HEK293 (cell line): ENCODE results near the gene LIN9.
A peak's percentile ranks its signal among the peaks of the same experiment; 100 is the strongest.

Experiments used
- CTCF ChIA-PET: fragments of 350-600 bp; formaldehyde crosslinking; extraction: SDS; loops from one replicate; lab custom pipeline; 2021; ENCODE audit warnings: antibody characterized with exemption; lab: Yijun Ruan, JAX
- POLR2A ChIA-PET: fragments of 300-600 bp; formaldehyde crosslinking; extraction: SDS; loops from one replicate; lab custom pipeline; 2020; ENCODE audit warnings: antibody characterized with exemption, inconsistent platforms; lab: Yijun Ruan, JAX
- H3K27ac ChIP-seq: fragments of 200-500 bp; sonication (Bioruptor generic); 2 replicates; pipeline ENCODE4 v1.5.1; 2014; ENCODE audit warnings: low read depth, low read length, control low read depth, inconsistent platforms; ENCODE audit errors: extremely low read depth
- H3K36me3 ChIP-seq, 2 experiments: fragments of 200-500 bp in 1 of 2; sonication (Bioruptor generic) in 1 of 2; 1 replicate in 1 of 2; 2 replicates in 1 of 2; pipeline ENCODE4 v1.5.1; 2014 to 2017; ENCODE audit warnings: inconsistent platforms in 2 of 2, low read length in 2 of 2; ENCODE audit not compliant: control insufficient read depth in 2 of 2, insufficient read depth in 1 of 2
- H3K4me1 ChIP-seq: fragments of 200-500 bp; sonication (Bioruptor generic); 2 replicates; pipeline ENCODE4 v1.5.1; 2014; ENCODE audit warnings: mild to moderate bottlenecking, low read length, inconsistent platforms; ENCODE audit not compliant: control insufficient read depth, insufficient read depth
- H3K4me3 ChIP-seq: 2 replicates; pipeline ENCODE4 v1.5.1; 2011; ENCODE audit warnings: low read depth, mild to moderate bottlenecking, control low read depth, low read length, moderate library complexity
- H3K9me3 ChIP-seq: fragments of 200-500 bp; sonication (Bioruptor generic); 2 replicates; pipeline ENCODE4 v1.5.1; 2014; ENCODE audit warnings: low read depth, low read length, inconsistent platforms; ENCODE audit not compliant: control insufficient read depth, insufficient read depth
- HIC1 ChIP-seq: fragments of 450-650 bp; formaldehyde crosslinking; IDR thresholded peaks from 2 replicates; pipeline ENCODE4 v1.5.1; 2016; ENCODE audit warnings: missing biosample characterization, missing genetic modification characterization
- HOXC10 ChIP-seq: sonication (generic); formaldehyde crosslinking; IDR thresholded peaks from 2 replicates; pipeline ENCODE4 v1.8.1; 2023; ENCODE audit warnings: mild to moderate bottlenecking, missing genetic modification reagents
- OSR2 ChIP-seq: fragments of 450-650 bp; formaldehyde crosslinking; IDR thresholded peaks from 2 replicates; pipeline ENCODE4 v1.5.1; 2016; ENCODE audit warnings: missing biosample characterization, missing genetic modification characterization
- YY2 ChIP-seq: fragments of 450-650 bp; formaldehyde crosslinking; IDR thresholded peaks from 2 replicates; pipeline ENCODE4 v1.5.1; 2016; ENCODE audit warnings: missing biosample characterization, missing genetic modification characterization
- ZBTB11 ChIP-seq: fragments of 450-650 bp; formaldehyde crosslinking; conservative IDR thresholded peaks from 2 replicates; pipeline ENCODE4 v1.5.1; 2016; ENCODE audit warnings: low read depth, missing biosample characterization, missing genetic modification characterization
- ZBTB7A ChIP-seq: fragments of 450-650 bp; formaldehyde crosslinking; IDR thresholded peaks from 2 replicates; pipeline ENCODE4 v1.5.1; 2016; ENCODE audit warnings: low read depth, missing biosample characterization, missing genetic modification characterization
- ZNF138 ChIP-seq: fragments of 450-650 bp; formaldehyde crosslinking; IDR thresholded peaks from 2 replicates; pipeline ENCODE4 v1.5.1; 2016; ENCODE audit warnings: missing biosample characterization, missing genetic modification characterization, borderline replicate concordance
- ZNF211 ChIP-seq: fragments of 450-650 bp; formaldehyde crosslinking; IDR thresholded peaks from 2 replicates; pipeline ENCODE4 v1.5.1; 2016; ENCODE audit warnings: low read depth, missing biosample characterization, missing genetic modification characterization
- ZNF239 ChIP-seq: fragments of 450-650 bp; formaldehyde crosslinking; IDR thresholded peaks from 2 replicates; pipeline ENCODE4 v1.5.1; 2016; ENCODE audit warnings: missing biosample characterization, missing genetic modification characterization
- ZNF248 ChIP-seq: fragments of 450-650 bp; formaldehyde crosslinking; IDR thresholded peaks from 2 replicates; pipeline ENCODE4 v1.5.1; 2017; ENCODE audit warnings: missing biosample characterization, missing genetic modification characterization
- ZNF426 ChIP-seq: fragments of 450-650 bp; formaldehyde crosslinking; IDR thresholded peaks from 2 replicates; pipeline ENCODE4 v1.5.1; 2017; ENCODE audit warnings: missing biosample characterization, missing genetic modification characterization, mild to moderate bottlenecking, inconsistent platforms, moderate library complexity
- ZNF596 ChIP-seq: fragments of 450-650 bp; IDR thresholded peaks from 2 replicates; pipeline ENCODE4 v1.5.0; 2018; ENCODE audit warnings: missing biosample characterization, mild to moderate bottlenecking, missing genetic modification characterization, moderate library complexity
- ZNF837 ChIP-seq: fragments of 450-650 bp; formaldehyde crosslinking; IDR thresholded peaks from 2 replicates; pipeline ENCODE4 v1.5.1; 2016; ENCODE audit warnings: missing biosample characterization, missing genetic modification characterization
- TF ChIP-seq, protein P1 (sequence below): fragments of 450-650 bp; formaldehyde crosslinking; IDR thresholded peaks from 2 replicates; pipeline ENCODE4 v1.5.1; 2016; ENCODE audit warnings: missing biosample characterization, missing genetic modification characterization, low read depth
- TF ChIP-seq, protein P2 (sequence below): fragments of 450-650 bp; formaldehyde crosslinking; IDR thresholded peaks from 2 replicates; pipeline ENCODE4 v1.5.1; 2016; ENCODE audit warnings: missing biosample characterization, missing genetic modification characterization
- TF ChIP-seq, protein P3 (sequence below): fragments of 450-650 bp; formaldehyde crosslinking; IDR thresholded peaks from 2 replicates; pipeline ENCODE4 v1.5.1; 2016; ENCODE audit warnings: missing biosample characterization, missing genetic modification characterization
- TF ChIP-seq, protein P4 (sequence below): fragments of 450-650 bp; formaldehyde crosslinking; IDR thresholded peaks from 2 replicates; pipeline ENCODE4 v1.5.1; 2017; ENCODE audit warnings: missing biosample characterization, missing genetic modification characterization

Gene LIN9

DNA sequence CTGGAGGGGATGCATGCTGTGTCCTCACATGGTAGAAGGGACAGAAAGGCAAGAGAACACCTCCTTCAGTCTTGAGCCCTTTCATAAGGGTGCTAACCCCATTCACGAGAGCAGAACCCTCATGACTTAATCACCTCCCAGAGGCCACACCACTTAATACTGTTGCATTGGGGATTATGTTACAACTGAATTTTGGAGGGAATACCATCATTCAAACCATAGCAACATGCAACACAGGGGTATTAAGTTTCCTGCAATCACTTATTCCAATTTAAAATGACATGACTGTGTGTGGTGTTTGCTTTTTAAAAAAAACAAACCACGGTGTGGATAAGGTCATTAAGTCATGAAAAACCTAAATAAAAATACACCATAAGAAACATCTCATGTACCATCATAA is 3.1 kb upstream of the LIN9 start (continued):
- TF ChIP-seq, protein P1, sequence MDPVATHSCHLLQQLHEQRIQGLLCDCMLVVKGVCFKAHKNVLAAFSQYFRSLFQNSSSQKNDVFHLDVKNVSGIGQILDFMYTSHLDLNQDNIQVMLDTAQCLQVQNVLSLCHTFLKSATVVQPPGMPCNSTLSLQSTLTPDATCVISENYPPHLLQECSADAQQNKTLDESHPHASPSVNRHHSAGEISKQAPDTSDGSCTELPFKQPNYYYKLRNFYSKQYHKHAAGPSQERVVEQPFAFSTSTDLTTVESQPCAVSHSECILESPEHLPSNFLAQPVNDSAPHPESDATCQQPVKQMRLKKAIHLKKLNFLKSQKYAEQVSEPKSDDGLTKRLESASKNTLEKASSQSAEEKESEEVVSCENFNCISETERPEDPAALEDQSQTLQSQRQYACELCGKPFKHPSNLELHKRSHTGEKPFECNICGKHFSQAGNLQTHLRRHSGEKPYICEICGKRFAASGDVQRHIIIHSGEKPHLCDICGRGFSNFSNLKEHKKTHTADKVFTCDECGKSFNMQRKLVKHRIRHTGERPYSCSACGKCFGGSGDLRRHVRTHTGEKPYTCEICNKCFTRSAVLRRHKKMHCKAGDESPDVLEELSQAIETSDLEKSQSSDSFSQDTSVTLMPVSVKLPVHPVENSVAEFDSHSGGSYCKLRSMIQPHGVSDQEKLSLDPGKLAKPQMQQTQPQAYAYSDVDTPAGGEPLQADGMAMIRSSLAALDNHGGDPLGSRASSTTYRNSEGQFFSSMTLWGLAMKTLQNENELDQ (tag by site-specific recombination): no peak
- no peak for TF ChIP-seq ZNF426 (tag by site-specific recombination)

GRCh38 chr1:226311376-226311775 is 2.4 kb upstream of the LIN9 start:
- Histone ChIP-seq H3K4me1 (peaks cover 8% of the 10 kb centered on the region; the same call in 1 of the 2 replicates), H3K9me3 (no peaks in the 10 kb centered on the region), H3K36me3 (no peaks in the 10 kb centered on the region), H3K27ac (no peak overlapping the region), H3K4me3 (no peak overlapping the region)
- TF ChIP-seq ZNF248 (tag by site-specific recombination) (no peak), ZNF837 (no peak), ZNF211 (tag by site-specific recombination) (no peak)
- TF ChIP-seq, protein P2, sequence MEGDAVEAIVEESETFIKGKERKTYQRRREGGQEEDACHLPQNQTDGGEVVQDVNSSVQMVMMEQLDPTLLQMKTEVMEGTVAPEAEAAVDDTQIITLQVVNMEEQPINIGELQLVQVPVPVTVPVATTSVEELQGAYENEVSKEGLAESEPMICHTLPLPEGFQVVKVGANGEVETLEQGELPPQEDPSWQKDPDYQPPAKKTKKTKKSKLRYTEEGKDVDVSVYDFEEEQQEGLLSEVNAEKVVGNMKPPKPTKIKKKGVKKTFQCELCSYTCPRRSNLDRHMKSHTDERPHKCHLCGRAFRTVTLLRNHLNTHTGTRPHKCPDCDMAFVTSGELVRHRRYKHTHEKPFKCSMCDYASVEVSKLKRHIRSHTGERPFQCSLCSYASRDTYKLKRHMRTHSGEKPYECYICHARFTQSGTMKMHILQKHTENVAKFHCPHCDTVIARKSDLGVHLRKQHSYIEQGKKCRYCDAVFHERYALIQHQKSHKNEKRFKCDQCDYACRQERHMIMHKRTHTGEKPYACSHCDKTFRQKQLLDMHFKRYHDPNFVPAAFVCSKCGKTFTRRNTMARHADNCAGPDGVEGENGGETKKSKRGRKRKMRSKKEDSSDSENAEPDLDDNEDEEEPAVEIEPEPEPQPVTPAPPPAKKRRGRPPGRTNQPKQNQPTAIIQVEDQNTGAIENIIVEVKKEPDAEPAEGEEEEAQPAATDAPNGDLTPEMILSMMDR (tag by site-specific recombination): no peak
- ChIA-PET CTCF (interaction anchor here (1.0 to 4.0 kb wide), 3 partner anchors 21 to 186 kb away, joined by 3 to 32 read pairs (median 5); no protein-coding TSS in a partner anchor), POLR2A (interaction anchor here (0.7 to 2.8 kb wide), 3 partner anchors 12 to 391 kb away, joined by 4 to 38 read pairs (median 5); no protein-coding TSS in a partner anchor)

GRCh38 chr1:226310637-226311195 is 1.8 kb upstream of the LIN9 start:
- Histone ChIP-seq H3K27ac (no peak overlapping the region), H3K4me1 (peaks cover 8% of the 10 kb centered on the region; the same call in 1 of the 2 replicates), H3K9me3 (no peaks in the 10 kb centered on the region), H3K36me3 (no peaks in the 10 kb centered on the region), H3K4me3 (no peak overlapping the region)
- POLR2A ChIA-PET: interaction anchor here (1.4 to 2.8 kb wide), 3 partner anchors 13 to 22 kb away, joined by 5 to 38 read pairs (median 7); no protein-coding TSS in a partner anchor
- CTCF ChIA-PET: interaction anchor here (0.6 to 4.0 kb wide), 6 partner anchors 16 to 246 kb away, joined by 3 to 32 read pairs (median 3); no protein-coding TSS in a partner anchor
- TF ChIP-seq HOXC10 (CRISPR knock-in tag): no peak
- TF ChIP-seq, protein P3, sequence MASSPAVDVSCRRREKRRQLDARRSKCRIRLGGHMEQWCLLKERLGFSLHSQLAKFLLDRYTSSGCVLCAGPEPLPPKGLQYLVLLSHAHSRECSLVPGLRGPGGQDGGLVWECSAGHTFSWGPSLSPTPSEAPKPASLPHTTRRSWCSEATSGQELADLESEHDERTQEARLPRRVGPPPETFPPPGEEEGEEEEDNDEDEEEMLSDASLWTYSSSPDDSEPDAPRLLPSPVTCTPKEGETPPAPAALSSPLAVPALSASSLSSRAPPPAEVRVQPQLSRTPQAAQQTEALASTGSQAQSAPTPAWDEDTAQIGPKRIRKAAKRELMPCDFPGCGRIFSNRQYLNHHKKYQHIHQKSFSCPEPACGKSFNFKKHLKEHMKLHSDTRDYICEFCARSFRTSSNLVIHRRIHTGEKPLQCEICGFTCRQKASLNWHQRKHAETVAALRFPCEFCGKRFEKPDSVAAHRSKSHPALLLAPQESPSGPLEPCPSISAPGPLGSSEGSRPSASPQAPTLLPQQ: no peak
- peak; percentile 56; the same call in 1 of the 2 replicates for TF ChIP-seq HIC1
- no peak for TF ChIP-seq ZNF239 (tag by site-specific recombination)
- TF ChIP-seq ZBTB7A: no peak
- TF ChIP-seq ZBTB11 (tag by site-specific recombination): no peak
- TF ChIP-seq YY2 (tag by site-specific recombination): 0 out of 2 replicates have a peak, but pooled peaks have one; percentile 25
- no peak for TF ChIP-seq ZNF138 (tag by site-specific recombination)
- TF ChIP-seq, protein P4, sequence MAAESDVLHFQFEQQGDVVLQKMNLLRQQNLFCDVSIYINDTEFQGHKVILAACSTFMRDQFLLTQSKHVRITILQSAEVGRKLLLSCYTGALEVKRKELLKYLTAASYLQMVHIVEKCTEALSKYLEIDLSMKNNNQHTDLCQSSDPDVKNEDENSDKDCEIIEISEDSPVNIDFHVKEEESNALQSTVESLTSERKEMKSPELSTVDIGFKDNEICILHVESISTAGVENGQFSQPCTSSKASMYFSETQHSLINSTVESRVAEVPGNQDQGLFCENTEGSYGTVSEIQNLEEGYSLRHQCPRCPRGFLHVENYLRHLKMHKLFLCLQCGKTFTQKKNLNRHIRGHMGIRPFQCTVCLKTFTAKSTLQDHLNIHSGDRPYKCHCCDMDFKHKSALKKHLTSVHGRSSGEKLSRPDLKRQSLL: no peak
- TF ChIP-seq ZNF596 (tag by site-specific recombination): peak; percentile 42; the same call in 1 of the 2 replicates
- TF ChIP-seq OSR2 (tag by site-specific recombination): no peak
